HEK293 (cell line): ENCODE measurements around the gene CALCOCO1.

ENCODE experiments used
- CTCF ChIA-PET: fragments of 350-600 bp; formaldehyde crosslinking; extraction: SDS; loops from one replicate; lab custom pipeline; 2021; ENCODE audit warnings: antibody characterized with exemption; lab: Yijun Ruan, JAX
- POLR2A ChIA-PET: fragments of 300-600 bp; formaldehyde crosslinking; extraction: SDS; loops from one replicate; lab custom pipeline; 2020; ENCODE audit warnings: antibody characterized with exemption, inconsistent platforms; lab: Yijun Ruan, JAX
- H3K27ac ChIP-seq: fragments of 200-500 bp; sonication (Bioruptor generic); 2 replicates; pipeline ENCODE4 v1.5.1; 2014; ENCODE audit warnings: low read depth, low read length, control low read depth, inconsistent platforms; ENCODE audit errors: extremely low read depth
- H3K36me3 ChIP-seq, 2 experiments: fragments of 200-500 bp in 1 of 2; sonication (Bioruptor generic) in 1 of 2; 1 replicate in 1 of 2; 2 replicates in 1 of 2; pipeline ENCODE4 v1.5.1; 2014 to 2017; ENCODE audit warnings: inconsistent platforms in 2 of 2, low read length in 2 of 2; ENCODE audit not compliant: control insufficient read depth in 2 of 2, insufficient read depth in 1 of 2
- H3K4me1 ChIP-seq: fragments of 200-500 bp; sonication (Bioruptor generic); 2 replicates; pipeline ENCODE4 v1.5.1; 2014; ENCODE audit warnings: mild to moderate bottlenecking, low read length, inconsistent platforms; ENCODE audit not compliant: control insufficient read depth, insufficient read depth
- H3K4me3 ChIP-seq: 2 replicates; pipeline ENCODE4 v1.5.1; 2011; ENCODE audit warnings: low read depth, mild to moderate bottlenecking, control low read depth, low read length, moderate library complexity
- H3K9me3 ChIP-seq: fragments of 200-500 bp; sonication (Bioruptor generic); 2 replicates; pipeline ENCODE4 v1.5.1; 2014; ENCODE audit warnings: low read depth, low read length, inconsistent platforms; ENCODE audit not compliant: control insufficient read depth, insufficient read depth
- GLIS2 ChIP-seq: fragments of 450-650 bp; formaldehyde crosslinking; IDR thresholded peaks from 2 replicates; pipeline ENCODE4 v1.5.1; 2016; ENCODE audit warnings: missing biosample characterization, missing genetic modification characterization
- KLF10 ChIP-seq: fragments of 450-650 bp; IDR thresholded peaks from 2 replicates; pipeline ENCODE4 v1.5.1; 2018; ENCODE audit warnings: missing biosample characterization, mild to moderate bottlenecking, missing genetic modification characterization
- MEIS1 ChIP-seq: sonication (generic); formaldehyde crosslinking; IDR thresholded peaks from 2 replicates; pipeline ENCODE4 v1.8.1; 2022; ENCODE audit warnings: missing genetic modification reagents, mild to moderate bottlenecking, borderline replicate concordance
- OVOL3 ChIP-seq: fragments of 450-650 bp; formaldehyde crosslinking; IDR thresholded peaks from 2 replicates; pipeline ENCODE4 v1.5.1; 2016; ENCODE audit warnings: missing biosample characterization, missing genetic modification characterization
- REPIN1 ChIP-seq: fragments of 450-650 bp; formaldehyde crosslinking; IDR thresholded peaks from 2 replicates; pipeline ENCODE4 v1.5.1; 2017; ENCODE audit warnings: missing biosample characterization, missing genetic modification characterization, low read depth
- SCRT2 ChIP-seq: fragments of 450-650 bp; formaldehyde crosslinking; IDR thresholded peaks from 2 replicates; pipeline ENCODE4 v1.5.1; 2016; ENCODE audit warnings: missing biosample characterization, missing genetic modification characterization
- SETDB1 ChIP-seq: IDR thresholded peaks from one replicate; pipeline ENCODE4 v1.6.1; 2017; ENCODE audit warnings: mild to moderate bottlenecking, low read length, moderate library complexity, mixed read lengths; ENCODE audit not compliant: insufficient read length
- ZFHX2 ChIP-seq: fragments of 450-650 bp; formaldehyde crosslinking; conservative IDR thresholded peaks from 2 replicates; pipeline ENCODE4 v1.5.1; 2016; ENCODE audit warnings: missing biosample characterization, missing genetic modification characterization
- ZFP37 ChIP-seq: fragments of 450-650 bp; formaldehyde crosslinking; IDR thresholded peaks from 2 replicates; pipeline ENCODE4 v1.5.1; 2016; ENCODE audit warnings: missing biosample characterization, missing genetic modification characterization
- ZIC2 ChIP-seq: fragments of 450-650 bp; formaldehyde crosslinking; IDR thresholded peaks from 2 replicates; pipeline ENCODE4 v1.5.1; 2016; ENCODE audit warnings: missing biosample characterization, missing genetic modification characterization
- ZNF24 ChIP-seq: fragments of 450-650 bp; formaldehyde crosslinking; IDR thresholded peaks from 2 replicates; pipeline ENCODE4 v1.5.1; 2016; ENCODE audit warnings: missing biosample characterization, missing genetic modification characterization
- ZNF341 ChIP-seq: fragments of 450-650 bp; formaldehyde crosslinking; IDR thresholded peaks from 2 replicates; pipeline ENCODE4; 2016; ENCODE audit warnings: low read depth, missing biosample characterization, missing genetic modification characterization
- ZNF354C ChIP-seq: fragments of 450-650 bp; formaldehyde crosslinking; IDR thresholded peaks from 2 replicates; pipeline ENCODE4 v1.5.1; 2016; ENCODE audit warnings: missing biosample characterization, missing genetic modification characterization, low read depth, borderline replicate concordance
- ZNF521 ChIP-seq: fragments of 450-650 bp; formaldehyde crosslinking; IDR thresholded peaks from 2 replicates; pipeline ENCODE4 v1.5.1; 2017; ENCODE audit warnings: missing biosample characterization, mild to moderate bottlenecking, missing genetic modification characterization
- ZNF529 ChIP-seq: fragments of 450-650 bp; formaldehyde crosslinking; IDR thresholded peaks from 2 replicates; pipeline ENCODE4 v1.5.1; 2017; ENCODE audit warnings: missing genetic modification characterization, missing biosample characterization; ENCODE audit not compliant: insufficient replicate concordance
- ZNF530 ChIP-seq: fragments of 450-650 bp; formaldehyde crosslinking; IDR thresholded peaks from 2 replicates; pipeline ENCODE4 v1.5.1; 2016; ENCODE audit warnings: low read depth, missing biosample characterization, missing genetic modification characterization
- ZNF768 ChIP-seq: fragments of 450-650 bp; formaldehyde crosslinking; IDR thresholded peaks from 2 replicates; pipeline ENCODE4 v1.5.1; 2018; ENCODE audit warnings: missing biosample characterization, mild to moderate bottlenecking, missing genetic modification characterization
- ZNF785 ChIP-seq: fragments of 450-650 bp; formaldehyde crosslinking; IDR thresholded peaks from 2 replicates; pipeline ENCODE4 v1.5.1; 2016; ENCODE audit warnings: missing biosample characterization, missing genetic modification characterization
- TF ChIP-seq, protein P1 (sequence below): fragments of 450-650 bp; formaldehyde crosslinking; IDR thresholded peaks from 2 replicates; pipeline ENCODE4 v1.5.1; 2016; ENCODE audit warnings: missing biosample characterization, missing genetic modification characterization
- TF ChIP-seq, protein P2 (sequence below): fragments of 450-650 bp; formaldehyde crosslinking; IDR thresholded peaks from 2 replicates; pipeline ENCODE4 v1.5.1; 2016; ENCODE audit warnings: missing biosample characterization, missing genetic modification characterization
- TF ChIP-seq, protein P3 (sequence below): fragments of 450-650 bp; formaldehyde crosslinking; IDR thresholded peaks from 2 replicates; pipeline ENCODE4 v1.5.1; 2016; ENCODE audit warnings: missing biosample characterization, missing genetic modification characterization, low read depth
- TF ChIP-seq, protein P4 (sequence below): fragments of 450-650 bp; formaldehyde crosslinking; IDR thresholded peaks from 2 replicates; pipeline ENCODE4 v1.5.1; 2017; ENCODE audit warnings: missing biosample characterization, missing genetic modification characterization
- TF ChIP-seq, protein P5 (sequence below): fragments of 450-650 bp; formaldehyde crosslinking; IDR thresholded peaks from 2 replicates; pipeline ENCODE4 v1.5.1; 2017; ENCODE audit warnings: missing biosample characterization, missing genetic modification characterization

Gene CALCOCO1

DNA sequence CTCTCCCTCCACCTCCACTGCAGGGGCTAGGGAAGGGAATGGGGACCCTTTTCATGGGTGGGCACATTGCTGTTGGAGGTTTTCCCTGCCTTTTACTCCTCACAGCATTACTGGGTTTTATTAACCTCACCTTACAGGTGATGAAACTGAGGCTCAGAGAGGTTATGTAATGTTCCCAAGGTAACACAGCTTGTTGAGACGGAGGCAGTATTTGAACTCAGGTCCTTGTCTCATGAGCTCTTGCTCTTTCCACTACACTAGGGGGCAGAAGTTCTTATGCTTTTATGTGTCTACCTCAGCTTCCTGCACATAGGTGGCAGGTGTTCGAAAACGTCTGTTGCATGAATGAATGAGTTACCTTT lies 12.9 kb upstream of the CALCOCO1 start:
- no peaks in the 10 kb centered on the region for H3K9me3 ChIP-seq
- ChIA-PET CTCF (interaction anchor here (0.7 to 12.6 kb wide), 3 partner anchors 18 to 633 kb away, joined by 3 to 915 read pairs (median 3); no protein-coding TSS in a partner anchor), POLR2A (no interaction called here)
- 0 out of 2 replicates have a peak, but pooled peaks have one; percentile 8 for TF ChIP-seq ZNF530
- TF ChIP-seq, protein P1, sequence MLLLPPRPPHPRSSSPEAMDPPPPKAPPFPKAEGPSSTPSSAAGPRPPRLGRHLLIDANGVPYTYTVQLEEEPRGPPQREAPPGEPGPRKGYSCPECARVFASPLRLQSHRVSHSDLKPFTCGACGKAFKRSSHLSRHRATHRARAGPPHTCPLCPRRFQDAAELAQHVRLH (tag by site-specific recombination), result peak; percentile 95
- no peak for TF ChIP-seq ZNF529 (tag by site-specific recombination)
- no peak for TF ChIP-seq ZNF354C (tag by site-specific recombination)
- TF ChIP-seq ZNF521 (tag by site-specific recombination), result no peak
- TF ChIP-seq, protein P2, sequence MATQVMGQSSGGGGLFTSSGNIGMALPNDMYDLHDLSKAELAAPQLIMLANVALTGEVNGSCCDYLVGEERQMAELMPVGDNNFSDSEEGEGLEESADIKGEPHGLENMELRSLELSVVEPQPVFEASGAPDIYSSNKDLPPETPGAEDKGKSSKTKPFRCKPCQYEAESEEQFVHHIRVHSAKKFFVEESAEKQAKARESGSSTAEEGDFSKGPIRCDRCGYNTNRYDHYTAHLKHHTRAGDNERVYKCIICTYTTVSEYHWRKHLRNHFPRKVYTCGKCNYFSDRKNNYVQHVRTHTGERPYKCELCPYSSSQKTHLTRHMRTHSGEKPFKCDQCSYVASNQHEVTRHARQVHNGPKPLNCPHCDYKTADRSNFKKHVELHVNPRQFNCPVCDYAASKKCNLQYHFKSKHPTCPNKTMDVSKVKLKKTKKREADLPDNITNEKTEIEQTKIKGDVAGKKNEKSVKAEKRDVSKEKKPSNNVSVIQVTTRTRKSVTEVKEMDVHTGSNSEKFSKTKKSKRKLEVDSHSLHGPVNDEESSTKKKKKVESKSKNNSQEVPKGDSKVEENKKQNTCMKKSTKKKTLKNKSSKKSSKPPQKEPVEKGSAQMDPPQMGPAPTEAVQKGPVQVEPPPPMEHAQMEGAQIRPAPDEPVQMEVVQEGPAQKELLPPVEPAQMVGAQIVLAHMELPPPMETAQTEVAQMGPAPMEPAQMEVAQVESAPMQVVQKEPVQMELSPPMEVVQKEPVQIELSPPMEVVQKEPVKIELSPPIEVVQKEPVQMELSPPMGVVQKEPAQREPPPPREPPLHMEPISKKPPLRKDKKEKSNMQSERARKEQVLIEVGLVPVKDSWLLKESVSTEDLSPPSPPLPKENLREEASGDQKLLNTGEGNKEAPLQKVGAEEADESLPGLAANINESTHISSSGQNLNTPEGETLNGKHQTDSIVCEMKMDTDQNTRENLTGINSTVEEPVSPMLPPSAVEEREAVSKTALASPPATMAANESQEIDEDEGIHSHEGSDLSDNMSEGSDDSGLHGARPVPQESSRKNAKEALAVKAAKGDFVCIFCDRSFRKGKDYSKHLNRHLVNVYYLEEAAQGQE (tag by site-specific recombination), result no peak
- no peak for TF ChIP-seq SETDB1
- TF ChIP-seq OVOL3, result no peak
- TF ChIP-seq ZFP37 (tag by site-specific recombination), result no peak
- peak; percentile 99; the same call in 1 of the 2 replicates for TF ChIP-seq ZNF768
- no peak for TF ChIP-seq ZFHX2 (tag by site-specific recombination)
- peak; percentile 75; the same call in 1 of the 2 replicates for TF ChIP-seq ZNF24 (tag by site-specific recombination)
- TF ChIP-seq SCRT2 (tag by site-specific recombination), result peak; percentile 5; the same call in 1 of the 2 replicates
- H3K27ac ChIP-seq, result no peak overlapping the region
- no peak overlapping the region for H3K4me3 ChIP-seq
- H3K4me1 ChIP-seq, result peaks cover 7% of the 10 kb centered on the region
- H3K36me3 ChIP-seq, result no peaks in the 10 kb centered on the region

DNA sequence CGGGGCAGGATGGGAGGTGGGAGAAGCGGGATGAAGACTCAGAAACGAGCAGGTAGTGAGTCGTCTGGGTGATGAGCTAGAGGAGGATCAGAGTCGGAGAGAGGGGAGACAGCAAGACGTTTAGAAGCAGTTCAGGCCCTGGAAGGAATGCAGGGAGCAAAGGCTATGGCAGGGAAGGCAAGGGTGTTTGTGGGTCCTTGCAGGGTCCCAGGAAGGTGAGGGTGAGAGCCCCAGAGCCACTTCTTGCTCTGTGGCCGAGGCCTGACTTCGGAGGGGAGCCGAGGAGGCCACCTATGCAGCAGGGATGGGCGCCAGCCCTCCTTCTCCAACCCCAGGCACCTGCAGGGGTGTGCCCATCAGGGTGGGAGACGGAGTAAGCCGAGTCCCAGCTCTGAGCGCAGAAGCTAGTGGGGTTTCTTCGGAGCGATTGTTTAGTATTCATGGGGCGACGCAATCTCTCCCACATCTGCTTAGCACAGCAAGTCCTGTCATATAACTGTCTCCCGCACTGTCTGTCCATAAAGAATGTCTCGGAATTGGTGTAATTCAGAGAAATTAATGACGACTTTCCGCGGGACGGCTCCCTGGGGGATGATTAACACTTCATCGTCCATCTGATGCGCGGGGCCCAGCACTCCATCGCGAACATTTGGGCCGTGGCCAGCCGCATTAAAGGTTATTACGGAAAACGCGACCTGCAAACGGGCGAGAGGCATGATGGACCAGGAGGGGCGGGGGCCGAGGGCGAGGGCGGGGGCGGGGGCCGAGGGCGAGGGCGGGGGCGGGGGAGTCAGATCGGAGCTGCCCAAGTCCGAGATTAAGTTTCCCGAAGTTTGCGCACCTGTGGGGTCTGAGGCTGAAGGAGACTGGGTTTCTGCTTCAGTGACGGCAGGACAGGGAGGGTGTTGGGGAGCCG lies 12.2 kb upstream of the CALCOCO1 start:
- H3K4me1 ChIP-seq, result peaks cover 7% of the 10 kb centered on the region
- H3K4me3 ChIP-seq, result no peak overlapping the region
- POLR2A ChIA-PET, result no interaction called here
- no peaks in the 10 kb centered on the region for H3K36me3 ChIP-seq
- H3K27ac ChIP-seq, result peak overlapping the region; percentile 54; the same call in 1 of the 2 replicates
- CTCF ChIA-PET, result interaction anchor here (0.7 to 18.2 kb wide), 7 partner anchors 5 to 634 kb away, joined by 3 to 915 read pairs (median 3); no protein-coding TSS in a partner anchor
- no peaks in the 10 kb centered on the region for H3K9me3 ChIP-seq
- TF ChIP-seq ZFHX2 (tag by site-specific recombination), result no peak
- TF ChIP-seq KLF10 (tag by site-specific recombination), result peak; percentile 69; the same call in 1 of the 2 replicates
- TF ChIP-seq, protein P3, sequence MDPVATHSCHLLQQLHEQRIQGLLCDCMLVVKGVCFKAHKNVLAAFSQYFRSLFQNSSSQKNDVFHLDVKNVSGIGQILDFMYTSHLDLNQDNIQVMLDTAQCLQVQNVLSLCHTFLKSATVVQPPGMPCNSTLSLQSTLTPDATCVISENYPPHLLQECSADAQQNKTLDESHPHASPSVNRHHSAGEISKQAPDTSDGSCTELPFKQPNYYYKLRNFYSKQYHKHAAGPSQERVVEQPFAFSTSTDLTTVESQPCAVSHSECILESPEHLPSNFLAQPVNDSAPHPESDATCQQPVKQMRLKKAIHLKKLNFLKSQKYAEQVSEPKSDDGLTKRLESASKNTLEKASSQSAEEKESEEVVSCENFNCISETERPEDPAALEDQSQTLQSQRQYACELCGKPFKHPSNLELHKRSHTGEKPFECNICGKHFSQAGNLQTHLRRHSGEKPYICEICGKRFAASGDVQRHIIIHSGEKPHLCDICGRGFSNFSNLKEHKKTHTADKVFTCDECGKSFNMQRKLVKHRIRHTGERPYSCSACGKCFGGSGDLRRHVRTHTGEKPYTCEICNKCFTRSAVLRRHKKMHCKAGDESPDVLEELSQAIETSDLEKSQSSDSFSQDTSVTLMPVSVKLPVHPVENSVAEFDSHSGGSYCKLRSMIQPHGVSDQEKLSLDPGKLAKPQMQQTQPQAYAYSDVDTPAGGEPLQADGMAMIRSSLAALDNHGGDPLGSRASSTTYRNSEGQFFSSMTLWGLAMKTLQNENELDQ (tag by site-specific recombination), result no peak
- TF ChIP-seq, protein P4, sequence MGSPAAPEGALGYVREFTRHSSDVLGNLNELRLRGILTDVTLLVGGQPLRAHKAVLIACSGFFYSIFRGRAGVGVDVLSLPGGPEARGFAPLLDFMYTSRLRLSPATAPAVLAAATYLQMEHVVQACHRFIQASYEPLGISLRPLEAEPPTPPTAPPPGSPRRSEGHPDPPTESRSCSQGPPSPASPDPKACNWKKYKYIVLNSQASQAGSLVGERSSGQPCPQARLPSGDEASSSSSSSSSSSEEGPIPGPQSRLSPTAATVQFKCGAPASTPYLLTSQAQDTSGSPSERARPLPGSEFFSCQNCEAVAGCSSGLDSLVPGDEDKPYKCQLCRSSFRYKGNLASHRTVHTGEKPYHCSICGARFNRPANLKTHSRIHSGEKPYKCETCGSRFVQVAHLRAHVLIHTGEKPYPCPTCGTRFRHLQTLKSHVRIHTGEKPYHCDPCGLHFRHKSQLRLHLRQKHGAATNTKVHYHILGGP, result no peak
- peak; percentile 16; the same call in 1 of the 2 replicates for TF ChIP-seq GLIS2 (tag by site-specific recombination)
- no peak for TF ChIP-seq MEIS1
- peak; percentile 99 for TF ChIP-seq ZIC2 (tag by site-specific recombination)
- TF ChIP-seq ZNF341 (tag by site-specific recombination), result 0 out of 2 replicates have a peak, but pooled peaks have one; percentile 26
- TF ChIP-seq REPIN1, result no peak
- TF ChIP-seq ZNF529 (tag by site-specific recombination), result no peak
- TF ChIP-seq, protein P5, sequence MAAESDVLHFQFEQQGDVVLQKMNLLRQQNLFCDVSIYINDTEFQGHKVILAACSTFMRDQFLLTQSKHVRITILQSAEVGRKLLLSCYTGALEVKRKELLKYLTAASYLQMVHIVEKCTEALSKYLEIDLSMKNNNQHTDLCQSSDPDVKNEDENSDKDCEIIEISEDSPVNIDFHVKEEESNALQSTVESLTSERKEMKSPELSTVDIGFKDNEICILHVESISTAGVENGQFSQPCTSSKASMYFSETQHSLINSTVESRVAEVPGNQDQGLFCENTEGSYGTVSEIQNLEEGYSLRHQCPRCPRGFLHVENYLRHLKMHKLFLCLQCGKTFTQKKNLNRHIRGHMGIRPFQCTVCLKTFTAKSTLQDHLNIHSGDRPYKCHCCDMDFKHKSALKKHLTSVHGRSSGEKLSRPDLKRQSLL (tag by site-specific recombination), result peak; percentile 78; the same call in 1 of the 2 replicates
- TF ChIP-seq ZNF785 (tag by site-specific recombination), result no peak
